ENCODE results near the gene RSBN1. TPM values are rescaled to one million over a fixed set of nuclear protein-coding genes. Genes with fewer than 3 reads are reported as not detected.

Gene RSBN1
- total and polyA plus RNA-seq, 2 experiments from 2014 or later, result 15.4 to 17.4 TPM

DNA sequence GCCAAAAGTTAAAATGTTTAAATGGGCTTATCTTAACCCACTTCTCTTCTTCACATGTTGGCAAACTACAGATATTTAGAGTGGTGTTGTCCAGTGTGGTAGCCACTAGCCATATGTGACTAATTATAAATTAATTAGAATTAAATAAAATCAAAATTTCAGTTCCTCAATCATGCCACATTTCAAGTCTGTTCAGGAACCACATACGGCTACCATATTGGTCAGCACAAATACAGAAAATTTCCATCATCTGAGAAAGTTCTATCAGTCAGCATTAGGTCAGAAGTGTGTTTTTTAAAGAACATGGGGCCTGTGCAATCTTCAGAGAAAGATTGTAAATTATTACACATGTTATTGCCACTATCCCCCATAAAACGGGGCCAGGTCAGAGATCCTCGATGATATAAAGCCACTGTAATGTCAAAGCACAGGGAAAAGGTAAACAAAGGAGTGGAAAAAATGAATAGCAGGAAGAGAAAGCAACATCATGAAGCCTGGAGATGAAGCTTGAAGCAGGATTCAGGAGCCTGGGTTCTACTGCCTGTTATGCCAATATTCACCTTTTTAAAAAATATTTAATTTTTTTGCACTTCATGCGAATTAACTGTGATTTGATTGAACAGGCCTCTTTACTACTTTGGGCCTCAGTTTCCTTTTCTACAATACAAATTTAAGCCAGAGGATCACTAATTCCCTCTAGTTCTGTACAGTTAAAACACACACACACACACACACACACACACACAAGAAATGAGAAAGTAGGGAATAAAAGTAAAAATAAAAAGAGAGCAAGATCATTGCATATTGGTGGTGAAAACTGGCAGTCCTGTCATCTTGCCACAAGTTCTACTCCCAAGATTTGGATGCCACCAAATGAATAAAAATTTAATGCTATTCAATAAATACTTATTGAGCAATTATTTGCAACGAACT lies 2.3 kb downstream of the RSBN1 start (continued):
- TF ChIP-seq, protein P1, sequence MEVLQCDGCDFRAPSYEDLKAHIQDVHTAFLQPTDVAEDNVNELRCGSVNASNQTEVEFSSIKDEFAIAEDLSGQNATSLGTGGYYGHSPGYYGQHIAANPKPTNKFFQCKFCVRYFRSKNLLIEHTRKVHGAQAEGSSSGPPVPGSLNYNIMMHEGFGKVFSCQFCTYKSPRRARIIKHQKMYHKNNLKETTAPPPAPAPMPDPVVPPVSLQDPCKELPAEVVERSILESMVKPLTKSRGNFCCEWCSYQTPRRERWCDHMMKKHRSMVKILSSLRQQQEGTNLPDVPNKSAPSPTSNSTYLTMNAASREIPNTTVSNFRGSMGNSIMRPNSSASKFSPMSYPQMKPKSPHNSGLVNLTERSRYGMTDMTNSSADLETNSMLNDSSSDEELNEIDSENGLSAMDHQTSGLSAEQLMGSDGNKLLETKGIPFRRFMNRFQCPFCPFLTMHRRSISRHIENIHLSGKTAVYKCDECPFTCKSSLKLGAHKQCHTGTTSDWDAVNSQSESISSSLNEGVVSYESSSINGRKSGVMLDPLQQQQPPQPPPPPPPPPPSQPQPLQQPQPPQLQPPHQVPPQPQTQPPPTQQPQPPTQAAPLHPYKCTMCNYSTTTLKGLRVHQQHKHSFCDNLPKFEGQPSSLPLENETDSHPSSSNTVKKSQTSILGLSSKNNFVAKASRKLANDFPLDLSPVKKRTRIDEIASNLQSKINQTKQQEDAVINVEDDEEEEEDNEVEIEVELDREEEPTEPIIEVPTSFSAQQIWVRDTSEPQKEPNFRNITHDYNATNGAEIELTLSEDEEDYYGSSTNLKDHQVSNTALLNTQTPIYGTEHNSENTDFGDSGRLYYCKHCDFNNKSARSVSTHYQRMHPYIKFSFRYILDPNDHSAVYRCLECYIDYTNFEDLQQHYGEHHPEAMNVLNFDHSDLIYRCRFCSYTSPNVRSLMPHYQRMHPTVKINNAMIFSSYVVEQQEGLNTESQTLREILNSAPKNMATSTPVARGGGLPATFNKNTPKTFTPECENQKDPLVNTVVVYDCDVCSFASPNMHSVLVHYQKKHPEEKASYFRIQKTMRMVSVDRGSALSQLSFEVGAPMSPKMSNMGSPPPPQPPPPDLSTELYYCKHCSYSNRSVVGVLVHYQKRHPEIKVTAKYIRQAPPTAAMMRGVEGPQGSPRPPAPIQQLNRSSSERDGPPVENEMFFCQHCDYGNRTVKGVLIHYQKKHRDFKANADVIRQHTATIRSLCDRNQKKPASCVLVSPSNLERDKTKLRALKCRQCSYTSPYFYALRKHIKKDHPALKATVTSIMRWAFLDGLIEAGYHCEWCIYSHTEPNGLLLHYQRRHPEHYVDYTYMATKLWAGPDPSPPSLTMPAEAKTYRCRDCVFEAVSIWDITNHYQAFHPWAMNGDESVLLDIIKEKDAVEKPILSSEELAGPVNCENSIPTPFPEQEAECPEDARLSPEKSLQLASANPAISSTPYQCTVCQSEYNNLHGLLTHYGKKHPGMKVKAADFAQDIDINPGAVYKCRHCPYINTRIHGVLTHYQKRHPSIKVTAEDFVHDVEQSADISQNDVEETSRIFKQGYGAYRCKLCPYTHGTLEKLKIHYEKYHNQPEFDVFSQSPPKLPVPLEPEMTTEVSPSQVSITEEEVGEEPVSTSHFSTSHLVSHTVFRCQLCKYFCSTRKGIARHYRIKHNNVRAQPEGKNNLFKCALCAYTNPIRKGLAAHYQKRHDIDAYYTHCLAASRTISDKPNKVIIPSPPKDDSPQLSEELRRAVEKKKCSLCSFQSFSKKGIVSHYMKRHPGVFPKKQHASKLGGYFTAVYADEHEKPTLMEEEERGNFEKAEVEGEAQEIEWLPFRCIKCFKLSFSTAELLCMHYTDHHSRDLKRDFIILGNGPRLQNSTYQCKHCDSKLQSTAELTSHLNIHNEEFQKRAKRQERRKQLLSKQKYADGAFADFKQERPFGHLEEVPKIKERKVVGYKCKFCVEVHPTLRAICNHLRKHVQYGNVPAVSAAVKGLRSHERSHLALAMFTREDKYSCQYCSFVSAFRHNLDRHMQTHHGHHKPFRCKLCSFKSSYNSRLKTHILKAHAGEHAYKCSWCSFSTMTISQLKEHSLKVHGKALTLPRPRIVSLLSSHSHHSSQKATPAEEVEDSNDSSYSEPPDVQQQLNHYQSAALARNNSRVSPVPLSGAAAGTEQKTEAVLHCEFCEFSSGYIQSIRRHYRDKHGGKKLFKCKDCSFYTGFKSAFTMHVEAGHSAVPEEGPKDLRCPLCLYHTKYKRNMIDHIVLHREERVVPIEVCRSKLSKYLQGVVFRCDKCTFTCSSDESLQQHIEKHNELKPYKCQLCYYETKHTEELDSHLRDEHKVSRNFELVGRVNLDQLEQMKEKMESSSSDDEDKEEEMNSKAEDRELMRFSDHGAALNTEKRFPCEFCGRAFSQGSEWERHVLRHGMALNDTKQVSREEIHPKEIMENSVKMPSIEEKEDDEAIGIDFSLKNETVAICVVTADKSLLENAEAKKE (CRISPR knock-in tag; IDR thresholded peaks at IDR 0.05), result no peak

DNA sequence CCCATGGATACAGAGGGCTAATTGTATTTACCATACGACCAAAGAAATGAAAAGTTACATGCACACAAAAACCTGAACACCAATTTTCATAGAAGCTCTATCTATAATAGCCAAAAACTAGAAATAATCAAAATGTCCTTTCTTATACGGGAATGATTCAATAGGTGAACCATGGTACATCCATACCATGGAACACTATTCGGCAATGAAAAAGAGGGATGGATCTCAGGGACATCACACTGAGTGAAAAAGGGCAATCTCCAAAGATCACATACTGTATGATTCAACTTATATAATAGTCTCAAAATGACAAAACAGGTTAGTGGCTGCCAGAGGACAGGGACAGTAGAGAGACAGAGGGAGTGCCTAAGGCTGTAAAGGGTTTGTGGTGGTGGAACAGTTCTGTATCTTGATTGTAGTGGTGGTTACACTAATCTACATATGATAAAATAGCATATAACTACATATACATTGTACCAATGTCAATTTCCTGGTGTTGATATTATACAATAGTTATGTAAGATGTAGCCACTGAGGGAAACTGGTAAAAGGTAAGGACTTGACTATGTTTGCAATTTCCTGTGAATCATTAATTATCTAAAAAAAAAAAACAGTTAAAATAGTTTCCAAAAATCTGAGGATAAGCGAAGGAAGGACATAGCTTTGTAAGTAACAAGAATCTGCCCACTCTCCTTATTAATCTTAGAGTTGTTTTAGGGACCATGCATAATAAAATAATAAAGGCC lies 3.7 kb downstream of the RSBN1 start:
- peaks cover 80% of the 10 kb centered on the region for H3K79me2 ChIP-seq (replicated peaks; ENCODE audit: insufficient read depth)
- Mint-ChIP-seq H3K4me1 (peaks cover 21% of the 10 kb centered on the region), H3K27me3 (ENCODE audit: insufficient read depth, low read depth, poor library complexity) (peaks cover 10% of the 10 kb centered on the region), H3K4me3 (no peak overlapping the region), H3K36me3 (ENCODE audit: low read depth) (peaks cover 7% of the 10 kb centered on the region; the same call in 2 of the 3 replicates), H3K27ac (no peak overlapping the region), H3K9me3 (no peaks in the 10 kb centered on the region)
- peaks cover 27% of the 10 kb centered on the region; the same call in 1 of the 2 replicates for H4K20me1 ChIP-seq (replicated peaks; ENCODE audit: insufficient read depth)
- no peak overlapping the region for H3K27ac ChIP-seq (ENCODE audit: low read depth)
- no peak overlapping the region for H2AFZ ChIP-seq
- H3K27me3 ChIP-seq (ENCODE audit: insufficient read depth), result no peaks in the 10 kb centered on the region
- no peak overlapping the region for H3K4me3 ChIP-seq
- DNase-seq (ENCODE audit: low spot score), result no peak
- peaks cover 20% of the 10 kb centered on the region for H3K4me1 ChIP-seq (ENCODE audit: insufficient read depth)
- H3K4me2 ChIP-seq, result no peak overlapping the region
- H3K36me3 ChIP-seq (ENCODE audit: insufficient read depth), result no peaks in the 10 kb centered on the region
- H3K9me2 ChIP-seq (ENCODE audit: insufficient read depth), result no peaks in the 10 kb centered on the region
- no peaks in the 10 kb centered on the region for H3F3A ChIP-seq (replicated peaks; ENCODE audit: low read depth)
- ATAC-seq, result no peak
- TF ChIP-seq, protein P1 (CRISPR knock-in tag; IDR thresholded peaks at IDR 0.05), result no peak
- TF ChIP-seq, protein P2, sequence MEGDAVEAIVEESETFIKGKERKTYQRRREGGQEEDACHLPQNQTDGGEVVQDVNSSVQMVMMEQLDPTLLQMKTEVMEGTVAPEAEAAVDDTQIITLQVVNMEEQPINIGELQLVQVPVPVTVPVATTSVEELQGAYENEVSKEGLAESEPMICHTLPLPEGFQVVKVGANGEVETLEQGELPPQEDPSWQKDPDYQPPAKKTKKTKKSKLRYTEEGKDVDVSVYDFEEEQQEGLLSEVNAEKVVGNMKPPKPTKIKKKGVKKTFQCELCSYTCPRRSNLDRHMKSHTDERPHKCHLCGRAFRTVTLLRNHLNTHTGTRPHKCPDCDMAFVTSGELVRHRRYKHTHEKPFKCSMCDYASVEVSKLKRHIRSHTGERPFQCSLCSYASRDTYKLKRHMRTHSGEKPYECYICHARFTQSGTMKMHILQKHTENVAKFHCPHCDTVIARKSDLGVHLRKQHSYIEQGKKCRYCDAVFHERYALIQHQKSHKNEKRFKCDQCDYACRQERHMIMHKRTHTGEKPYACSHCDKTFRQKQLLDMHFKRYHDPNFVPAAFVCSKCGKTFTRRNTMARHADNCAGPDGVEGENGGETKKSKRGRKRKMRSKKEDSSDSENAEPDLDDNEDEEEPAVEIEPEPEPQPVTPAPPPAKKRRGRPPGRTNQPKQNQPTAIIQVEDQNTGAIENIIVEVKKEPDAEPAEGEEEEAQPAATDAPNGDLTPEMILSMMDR (conservative IDR thresholded peaks at IDR 0.05; ENCODE audit: low read depth in 2 of 2), result no peak
- no peak for TF ChIP-seq NANOG (IDR thresholded peaks at IDR 0.05; ENCODE audit: borderline replicate concordance)
- TF ChIP-seq STAT1 (IDR thresholded peaks at IDR 0.05; ENCODE audit: unreplicated experiment), result no peak
